ENCODE results near the gene RNASE13.
A peak's percentile ranks its signal among the peaks of the same experiment; 100 is the strongest.

The RNASE13 gene

GRCh38 chr14:21025371-21026273 lies 9.0 kb downstream of the RNASE13 start:
- peaks cover 7 to 16% of the 10 kb centered on the region in 2 experiments for H3K4me1 ChIP-seq (ENCODE audit: control insufficient read depth in 1 of 2, insufficient read depth in 1 of 2, low read depth in 1 of 2, low read length in 1 of 2)
- peak overlapping the region in 1 of 2 experiments; percentile 50 for H3K4me3 ChIP-seq (ENCODE audit: low read depth in 1 of 2, low read length in 1 of 2)
- no peaks in the 10 kb centered on the region for H3K36me3 ChIP-seq
- no peak for TF ChIP-seq CTCF (IDR thresholded peaks at IDR 0.05)
- peaks cover 72% of the 10 kb centered on the region for H3K27me3 ChIP-seq
- no peak overlapping the region for H3K27ac ChIP-seq
- H3K9me3 ChIP-seq = no peaks in the 10 kb centered on the region

DNA sequence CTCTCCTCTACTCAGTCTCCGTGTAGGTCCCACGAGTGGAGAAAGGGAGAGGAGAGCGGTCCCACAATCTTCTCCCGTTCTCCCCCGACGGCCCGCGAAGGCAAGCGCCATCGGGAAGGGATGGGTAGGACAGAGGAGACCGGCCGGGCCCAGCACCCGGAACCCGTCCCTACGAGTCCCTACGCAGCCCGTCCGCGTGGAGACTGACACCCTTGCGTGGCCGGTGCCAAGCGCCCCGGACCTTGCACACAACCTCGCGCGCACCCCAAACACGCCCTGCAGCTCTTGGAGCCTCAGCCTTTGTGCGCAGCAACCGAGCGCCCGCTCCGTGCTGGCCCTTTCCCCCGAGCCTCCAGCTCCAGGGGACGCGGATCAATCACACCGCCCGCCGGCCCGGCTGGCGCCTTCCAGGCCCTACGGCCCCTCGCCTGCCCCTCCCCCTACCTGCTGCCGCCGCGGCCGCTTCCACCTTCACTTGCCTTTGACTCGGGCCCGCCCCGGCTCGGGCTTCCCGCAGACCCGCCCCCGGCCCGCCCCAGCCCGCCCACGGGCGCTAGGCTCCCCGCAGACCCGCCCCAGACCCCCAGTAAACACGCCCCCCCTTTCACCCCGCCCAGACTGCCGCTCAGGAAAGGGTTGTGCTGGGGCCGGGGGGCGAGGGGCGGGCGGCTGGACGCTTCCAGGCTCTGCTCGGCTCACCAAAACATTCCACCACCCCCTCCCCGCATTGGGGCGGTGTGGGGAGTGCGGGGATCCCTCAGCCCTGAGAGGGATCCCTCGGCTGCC lies 9.8 kb downstream of the RNASE13 start, which contains the start of gene NDRG2:
Gene NDRG2 (minus strand): TSS at position 477 of the 786 bp plus-strand sequence. CDS start 1,746 bp downstream, outside the sequence.
- H3K27me3 ChIP-seq = peaks cover 74% of the 10 kb centered on the region
- peaks cover 7 to 16% of the 10 kb centered on the region in 2 experiments for H3K4me1 ChIP-seq (ENCODE audit: control insufficient read depth in 1 of 2, insufficient read depth in 1 of 2, low read depth in 1 of 2, low read length in 1 of 2)
- no peaks in the 10 kb centered on the region for H3K36me3 ChIP-seq

GRCh38 chr14:21023817-21024584 lies 10.6 kb downstream of the RNASE13 start:
- H3K9me3 ChIP-seq = no peaks in the 10 kb centered on the region
- peak overlapping the region in 1 of 2 experiments; percentile 50 for H3K4me3 ChIP-seq (ENCODE audit: low read depth in 1 of 2, low read length in 1 of 2)
- no peak for TF ChIP-seq CTCF (IDR thresholded peaks at IDR 0.05)
- H3K27me3 ChIP-seq = peaks cover 79% of the 10 kb centered on the region
- no peaks in the 10 kb centered on the region for H3K36me3 ChIP-seq
- peaks cover 7 to 16% of the 10 kb centered on the region in 2 experiments for H3K4me1 ChIP-seq (ENCODE audit: control insufficient read depth in 1 of 2, insufficient read depth in 1 of 2, low read depth in 1 of 2, low read length in 1 of 2)
- no peak overlapping the region for H3K27ac ChIP-seq

More for the DNA sequence above, 9.8 kb downstream of the RNASE13 start, which contains the start of gene NDRG2:
- peak within 1 kb of the TSS in 1 of 2 experiments; percentile 50 for H3K4me3 ChIP-seq (ENCODE audit: low read depth in 1 of 2, low read length in 1 of 2)
- no peaks in the 10 kb centered on the region for H3K9me3 ChIP-seq
- TF ChIP-seq CTCF (IDR thresholded peaks at IDR 0.05) = no peak
- no peak within 1 kb of the TSS for H3K27ac ChIP-seq

- H3K4me3 ChIP-seq (ENCODE audit: low read depth in 1 of 2, low read length in 1 of 2) = no peak overlapping the region
- H3K27ac ChIP-seq = no peak overlapping the region
- H3K4me1 ChIP-seq (ENCODE audit: control insufficient read depth in 1 of 2, insufficient read depth in 1 of 2, low read depth in 1 of 2, low read length in 1 of 2) = peaks cover 7 to 16% of the 10 kb centered on the region in 2 experiments
- H3K36me3 ChIP-seq = no peaks in the 10 kb centered on the region
- TF ChIP-seq CTCF (IDR thresholded peaks at IDR 0.05) = no peak
- H3K9me3 ChIP-seq = no peaks in the 10 kb centered on the region
- H3K27me3 ChIP-seq = peaks cover 79% of the 10 kb centered on the region
Observed at GRCh38 chr14:21023174-21023573, 11.4 kb downstream of the RNASE13 start.

GRCh38 chr14:21022686-21023085 lies 11.9 kb downstream of the RNASE13 start:
- no peak overlapping the region for H3K27ac ChIP-seq
- H3K27me3 ChIP-seq = peaks cover 77% of the 10 kb centered on the region
- no peak overlapping the region for H3K4me3 ChIP-seq (ENCODE audit: low read depth in 1 of 2, low read length in 1 of 2)
- H3K9me3 ChIP-seq = no peaks in the 10 kb centered on the region
- H3K4me1 ChIP-seq (ENCODE audit: control insufficient read depth in 1 of 2, insufficient read depth in 1 of 2, low read depth in 1 of 2, low read length in 1 of 2) = peaks cover 7 to 16% of the 10 kb centered on the region in 2 experiments
- TF ChIP-seq CTCF (IDR thresholded peaks at IDR 0.05) = no peak
- H3K36me3 ChIP-seq = no peaks in the 10 kb centered on the region
